Right lobe of liver (tissue), 6 donors: Measurements from ENCODE around the gene DHRSX. TPM values are rescaled to one million over a fixed set of nuclear protein-coding genes. Genes with fewer than 3 reads are reported as not detected.
"Not testable (repeated sequence)": the region's sequence is repeated elsewhere in the genome, so short reads cannot be mapped to it uniquely, and the experiment has no call there.

Experiments used
- ATAC-seq, 4 donors: fragments of 200-7000 bp; cut with Tn5 transposase; one replicate each; pipeline ENCODE4 v1.9.1; 2020; ENCODE audit warnings: mild to moderate bottlenecking in 4 of 4, moderate library complexity in 4 of 4
- DNase-seq, 3 donors: peaks; one replicate each; pipeline ENCODE4 v3.0.0-alpha.2; 2020
- H3K27ac ChIP-seq, 3 donors: fragments of 200-600 bp; one replicate each; pipeline ENCODE4 v1.8.0; 2022
- H3K27me3 ChIP-seq, 2 donors: fragments of 200-600 bp; one replicate each; pipeline ENCODE4 v1.8.0; 2022
- H3K36me3 ChIP-seq, 4 donors: fragments of 200-600 bp; sonication (generic) in 1 of 4; one replicate each; pipeline versions ENCODE4 v1.5.1 to v1.8.0; 2017 to 2022; ENCODE audit warnings: control low read depth in 1 of 4
- H3K4me1 ChIP-seq, 4 donors: fragments of 200-600 bp; sonication (generic) in 1 of 4; one replicate each; pipeline versions ENCODE4 v1.5.1 to v1.8.0; 2017 to 2022; ENCODE audit warnings: control low read depth in 1 of 4
- H3K4me3 ChIP-seq, 3 donors: fragments of 200-600 bp; one replicate each; pipeline ENCODE4 v1.8.0; 2022
- H3K9me3 ChIP-seq, 4 donors: fragments of 200-600 bp; sonication (generic) in 1 of 4; one replicate each; pipeline versions ENCODE4 v1.5.1 to v1.8.0; 2017 to 2022; ENCODE audit warnings: control low read depth in 1 of 4
- POLR2A ChIP-seq: fragments of 450-650 bp; IDR thresholded peaks from one replicate; pipeline ENCODE4 v1.6.1; 2017; ENCODE audit warnings: antibody characterized with exemption, mild to moderate bottlenecking
- WGBS: methylation state at CpG from one replicate; pipeline ENCODE4 v1.1.6; 2018; ENCODE audit warnings: low coverage, low lambda C conversion rate; ENCODE audit not compliant: insufficient coverage; ENCODE audit errors: missing lambda C conversion rate; 5-methylcytosine and 5-hydroxymethylcytosine counted together
- intact Hi-C, 2 donors: fragments of 100-400 bp; cut with DNase I; formaldehyde crosslinking; loops; one replicate each; pipeline versions ENCODE4 v1.11.2 to v1.14.1; 2022
- total RNA-seq, 6 experiments: library from RNA; depleted of rRNA in 2 of 6; stranded (reverse); fragments of >200 nt in 2 of 6; fragmentation: NEBNext Ultra II Directional in 3 of 6; extraction: Animal tissue kit (Norgen Biotek cat#: 25700) in 3 of 6; gene quantifications; one replicate each; pipeline versions ENCODE4 v1.1.0 to v1.2.4, GENCODE V29; 2016 to 2023
- TF ChIP-seq, protein P1 (sequence below), 4 donors: fragments of 200-600 bp in 3 of 4; fragments of 450-650 bp in 1 of 4; IDR thresholded peaks; one replicate each; pipeline versions ENCODE4 v1.5.1 to v1.8.0; 2016 to 2022; ENCODE audit warnings: antibody characterized with exemption in 4 of 4, mild to moderate bottlenecking in 2 of 4
- donor health status: DM: no; HTN: yes; CAD: no.
- donor health status: DM: no; HTN: no; CAD: no.
- donor health status: DM: no; HTN: no; CAD: no.
- donor health status: DM: no; HTN: yes; CAD: no.
- donor health status: DM: no; HTN: yes; CAD: no.

Gene DHRSX
- total RNA-seq, 6 experiments from 2014 or later, result 15.6 to 34.5 (median 29.0) TPM

DNA sequence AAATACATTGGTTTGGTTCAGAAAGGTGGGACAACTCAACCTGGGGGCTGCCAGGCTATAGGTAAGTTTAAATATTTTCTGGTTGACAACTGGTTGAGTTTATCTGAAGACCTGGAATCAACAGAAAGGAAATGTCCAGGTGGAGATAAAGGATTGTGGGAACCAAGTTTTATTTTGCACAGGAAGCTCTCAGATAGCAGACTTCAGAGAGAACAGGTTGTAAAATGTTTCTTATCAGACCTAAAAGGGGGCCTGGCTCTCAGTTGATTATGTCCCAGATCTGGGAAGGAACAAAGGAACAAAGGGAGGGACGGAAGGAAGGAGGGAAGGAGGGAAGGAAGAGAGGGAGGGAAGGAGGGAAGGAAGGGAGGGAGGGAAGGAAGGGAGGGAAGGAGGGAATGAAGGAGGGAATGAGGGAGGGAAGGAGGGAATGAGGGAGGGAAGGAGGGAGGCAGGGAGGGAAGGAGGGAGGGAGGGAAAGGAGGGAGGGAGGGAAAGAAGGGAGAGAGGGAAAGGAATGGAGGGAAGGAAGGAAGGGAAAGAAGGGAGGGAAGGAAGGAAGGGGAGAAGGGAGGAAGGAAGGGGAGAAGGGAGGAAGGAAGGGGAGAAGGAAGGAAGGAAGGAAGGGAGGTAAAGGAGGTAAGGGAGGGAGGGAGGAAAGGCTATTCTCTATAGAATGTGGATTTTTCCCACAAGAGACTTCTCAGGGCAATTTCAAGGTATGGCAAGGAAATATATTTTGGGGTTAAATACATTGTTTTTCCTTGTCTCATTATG lies 186.7 kb downstream of the DHRSX start:
- no peaks in the 10 kb centered on the region for H3K27me3 ChIP-seq
- peaks cover 0 to 5% (median 0%) of the 10 kb centered on the region in 4 donors for H3K4me1 ChIP-seq
- no peak overlapping the region for H3K4me3 ChIP-seq
- no peak for DNase-seq
- 60% methylated on average over 1 of the region's 1 CpG for WGBS
- H3K27ac ChIP-seq, result no peak overlapping the region
- no peaks in the 10 kb centered on the region for H3K9me3 ChIP-seq
- intact Hi-C loops, result no loop called here
- TF ChIP-seq POLR2A, result no peak
- TF ChIP-seq, protein P1, sequence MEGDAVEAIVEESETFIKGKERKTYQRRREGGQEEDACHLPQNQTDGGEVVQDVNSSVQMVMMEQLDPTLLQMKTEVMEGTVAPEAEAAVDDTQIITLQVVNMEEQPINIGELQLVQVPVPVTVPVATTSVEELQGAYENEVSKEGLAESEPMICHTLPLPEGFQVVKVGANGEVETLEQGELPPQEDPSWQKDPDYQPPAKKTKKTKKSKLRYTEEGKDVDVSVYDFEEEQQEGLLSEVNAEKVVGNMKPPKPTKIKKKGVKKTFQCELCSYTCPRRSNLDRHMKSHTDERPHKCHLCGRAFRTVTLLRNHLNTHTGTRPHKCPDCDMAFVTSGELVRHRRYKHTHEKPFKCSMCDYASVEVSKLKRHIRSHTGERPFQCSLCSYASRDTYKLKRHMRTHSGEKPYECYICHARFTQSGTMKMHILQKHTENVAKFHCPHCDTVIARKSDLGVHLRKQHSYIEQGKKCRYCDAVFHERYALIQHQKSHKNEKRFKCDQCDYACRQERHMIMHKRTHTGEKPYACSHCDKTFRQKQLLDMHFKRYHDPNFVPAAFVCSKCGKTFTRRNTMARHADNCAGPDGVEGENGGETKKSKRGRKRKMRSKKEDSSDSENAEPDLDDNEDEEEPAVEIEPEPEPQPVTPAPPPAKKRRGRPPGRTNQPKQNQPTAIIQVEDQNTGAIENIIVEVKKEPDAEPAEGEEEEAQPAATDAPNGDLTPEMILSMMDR (IDR thresholded peaks at IDR 0.05), result no peak
- peak in 1 of 4 donors; percentile 63 for ATAC-seq
- H3K36me3 ChIP-seq, result no peaks in the 10 kb centered on the region

DNA sequence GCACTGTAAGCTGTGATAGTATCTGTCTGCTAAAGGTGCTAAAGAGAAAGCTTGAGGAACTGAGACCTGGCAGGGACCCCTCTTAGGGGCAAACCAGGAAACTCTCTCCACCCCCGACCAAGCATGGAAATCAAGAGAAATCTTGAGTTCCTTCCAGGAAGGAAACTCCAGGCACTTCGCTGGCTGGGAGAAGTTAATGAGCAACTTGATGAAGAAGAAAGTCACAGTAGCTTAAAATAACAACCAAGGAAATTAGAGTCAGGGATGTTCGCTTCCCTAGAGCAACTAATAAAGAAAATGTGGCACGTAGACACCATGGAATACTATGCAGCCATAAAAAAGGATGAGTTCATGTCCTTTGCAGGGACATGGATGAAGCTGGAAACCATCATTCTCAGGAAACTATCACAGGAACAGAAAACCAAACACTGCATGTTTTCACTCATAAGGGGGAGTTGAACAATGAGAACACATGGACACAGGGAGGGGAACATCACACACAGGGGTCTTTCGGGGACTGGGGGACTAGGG lies 188.7 kb downstream of the DHRSX start:
- H3K4me1 ChIP-seq, H3K4me3 ChIP-seq, DNase-seq, H3K9me3 ChIP-seq, H3K36me3 ChIP-seq, intact Hi-C loops, H3K27me3 ChIP-seq, H3K27ac ChIP-seq, ATAC-seq: not testable (repeated sequence)
- 83% methylated on average over 4 of the region's 5 CpGs for WGBS

DNA sequence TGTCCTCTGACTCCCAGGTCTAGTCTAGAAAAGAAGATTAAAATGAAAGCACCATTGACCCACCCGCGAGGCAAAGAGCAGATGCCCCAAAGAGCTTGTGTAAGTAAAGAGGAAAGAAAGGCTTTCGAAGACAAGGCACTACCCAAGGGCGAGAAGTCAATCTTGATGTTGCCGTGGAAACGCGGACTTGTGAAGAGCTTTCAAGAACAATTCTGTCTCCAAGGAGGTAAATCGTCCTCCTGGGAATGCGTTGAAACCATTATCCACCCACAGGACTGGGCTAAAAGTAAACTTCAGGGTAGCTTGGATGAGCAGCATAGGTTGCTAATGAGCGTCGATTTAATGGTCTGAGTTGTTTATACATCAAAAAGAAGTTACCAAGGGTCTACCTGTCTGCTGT lies 189.3 kb downstream of the DHRSX start:
- H3K4me3 ChIP-seq, result no peak overlapping the region
- TF ChIP-seq POLR2A, result no peak
- TF ChIP-seq, protein P1 (IDR thresholded peaks at IDR 0.05), result no peak
- DNase-seq, result no peak
- 79% methylated on average over 11 of the region's 11 CpGs for WGBS
- no peaks in the 10 kb centered on the region for H3K36me3 ChIP-seq
- H3K9me3 ChIP-seq, result no peaks in the 10 kb centered on the region
- no peaks in the 10 kb centered on the region for H3K27me3 ChIP-seq
- intact Hi-C loops, result no loop called here
- H3K4me1 ChIP-seq, result no peaks in the 10 kb centered on the region
- H3K27ac ChIP-seq, result no peak overlapping the region
- ATAC-seq, result no peak

DNA sequence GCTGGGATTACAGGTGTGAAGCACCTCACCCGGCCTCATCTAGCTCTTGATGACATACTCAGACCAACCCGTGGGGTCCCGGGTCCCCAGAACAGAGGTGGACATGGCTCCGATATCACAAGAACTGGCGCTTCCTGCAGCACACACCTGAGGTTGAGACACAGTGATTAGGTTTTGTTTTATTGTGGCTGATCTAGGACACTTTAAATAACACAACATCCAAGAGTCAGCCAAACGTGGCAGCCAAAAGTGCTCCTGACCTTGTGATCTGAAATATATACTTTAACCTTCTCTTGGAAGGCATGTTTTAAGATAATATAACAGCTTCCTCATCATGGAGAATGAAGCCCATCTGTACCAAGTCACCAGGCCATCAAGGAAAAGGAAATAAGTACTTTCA lies 198.9 kb downstream of the DHRSX start:
- no peak overlapping the region for H3K27ac ChIP-seq
- H3K9me3 ChIP-seq, result no peaks in the 10 kb centered on the region
- no peaks in the 10 kb centered on the region for H3K4me1 ChIP-seq
- no peak overlapping the region for H3K4me3 ChIP-seq
- TF ChIP-seq, protein P1 (IDR thresholded peaks at IDR 0.05), result no peak
- TF ChIP-seq POLR2A, result no peak
- ATAC-seq, result no peak
- 70% methylated on average over 2 of the region's 6 CpGs for WGBS
- intact Hi-C loops, result no loop called here
- H3K27me3 ChIP-seq, result no peaks in the 10 kb centered on the region
- DNase-seq, result no peak
- no peaks in the 10 kb centered on the region for H3K36me3 ChIP-seq

DNA sequence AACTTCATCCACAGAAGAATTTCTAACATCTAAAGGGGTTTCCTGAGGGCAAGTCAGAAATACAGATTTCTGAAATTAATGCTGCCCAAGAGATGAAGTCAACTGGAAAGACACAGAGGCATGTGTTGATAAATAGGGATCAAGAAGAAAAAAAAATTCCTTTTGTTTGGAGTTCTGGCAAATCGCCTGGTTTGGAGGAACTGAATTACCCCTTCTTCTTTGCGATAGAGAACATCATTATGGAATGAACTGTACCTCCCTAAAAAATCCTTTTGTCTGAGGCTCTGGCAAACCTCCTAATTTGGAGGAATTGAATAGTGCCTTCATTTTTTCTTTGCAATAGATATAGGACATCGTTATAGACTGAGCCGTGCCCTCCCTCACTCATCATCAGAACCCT lies 200.9 kb downstream of the DHRSX start:
- Histone ChIP-seq H3K27ac (no peak overlapping the region), H3K4me3 (no peak overlapping the region), H3K27me3 (no peaks in the 10 kb centered on the region), H3K36me3 (no peaks in the 10 kb centered on the region), H3K4me1 (no peaks in the 10 kb centered on the region), H3K9me3 (no peaks in the 10 kb centered on the region)
- DNase-seq, result no peak
- ATAC-seq, result no peak
- no peak for TF ChIP-seq POLR2A
- TF ChIP-seq, protein P1 (IDR thresholded peaks at IDR 0.05), result no peak
- intact Hi-C loops, result no loop called here
- 61% methylated on average over 3 of the region's 4 CpGs for WGBS
